Measurements from ENCODE around the gene HLA-DQA1. TPM values are rescaled to one million over a fixed set of nuclear protein-coding genes. Genes with fewer than 3 reads are reported as not detected.

HLA-DQA1 gene
- total and polyA plus RNA-seq, 9 of the 15 experiments (the other 6 are each of a cell fraction or from before 2014, with no cell fraction given) = 0.04 to 0.49 TPM; not detected in 7

DNA sequence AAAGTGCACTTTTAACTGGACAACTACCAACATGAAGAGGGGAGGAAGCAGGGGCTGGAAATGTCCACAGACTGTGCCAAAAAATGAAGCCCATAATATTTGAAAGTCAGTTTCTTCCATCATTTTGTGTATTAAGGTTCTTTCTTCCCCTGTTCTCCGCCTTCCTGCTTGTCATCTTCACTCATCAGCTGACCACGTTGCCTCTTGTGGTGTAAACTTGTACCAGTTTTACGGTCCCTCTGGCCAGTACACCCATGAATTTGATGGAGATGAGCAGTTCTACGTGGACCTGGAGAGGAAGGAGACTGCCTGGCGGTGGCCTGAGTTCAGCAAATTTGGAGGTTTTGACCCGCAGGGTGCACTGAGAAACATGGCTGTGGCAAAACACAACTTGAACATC lies 3.9 kb downstream of the HLA-DQA1 start:
- Histone ChIP-seq H3K36me3 (ENCODE audit: control insufficient read depth, insufficient read depth, low read length) (no peaks in the 10 kb centered on the region), H3K4me1 (replicated peaks in 1 of 2; ENCODE audit: control insufficient read depth in 2 of 2, insufficient read depth in 2 of 2, low read length in 2 of 2) (no peaks in the 10 kb centered on the region), H3K27ac (ENCODE audit: extremely low read depth, low read depth, low read length) (no peak overlapping the region), H3K27me3 (ENCODE audit: control insufficient read depth in 2 of 2, insufficient read depth in 2 of 2, low read length in 2 of 2) (no peaks in the 10 kb centered on the region), H3K9me1 (ENCODE audit: control insufficient read depth, insufficient read depth, low read length) (no peaks in the 10 kb centered on the region), H3K9me3 (replicated peaks; ENCODE audit: control insufficient read depth, insufficient read depth, low read depth, low read length) (no peaks in the 10 kb centered on the region), H4K20me1 (replicated peaks; ENCODE audit: control insufficient read depth, insufficient read depth, low read length) (no peaks in the 10 kb centered on the region), H3K4me2 (ENCODE audit: insufficient read depth, low read length) (no peak overlapping the region), H3K79me2 (ENCODE audit: control insufficient read depth, insufficient read depth, low read length) (no peaks in the 10 kb centered on the region), H3K4me3 (no peak overlapping the region), H3K9ac (ENCODE audit: insufficient read depth in 1 of 2, low read depth in 2 of 2, low read length in 2 of 2) (no peak overlapping the region), H2AFZ (ENCODE audit: low read depth, low read length) (no peak overlapping the region)
- no peak for FAIRE-seq
- ATAC-seq = no peak
- no peak for TF ChIP-seq PRDM10 (IDR thresholded peaks at IDR 0.05; ENCODE audit: partially characterized antibody)
- no peak for TF ChIP-seq ATF1 (CRISPR knock-in tag; IDR thresholded peaks at IDR 0.05)
- TF ChIP-seq ATF1 (tag; IDR thresholded peaks at IDR 0.05) = no peak
- TF ChIP-seq ZNF197 (CRISPR knock-in tag; IDR thresholded peaks at IDR 0.05; ENCODE audit: low read depth) = no peak
- no peak for TF ChIP-seq HDAC3 (IDR thresholded peaks at IDR 0.05; ENCODE audit: borderline replicate concordance, partially characterized antibody)
- no peak for TF ChIP-seq COPS2 (conservative IDR thresholded peaks at IDR 0.05)
- TF ChIP-seq ZFP36 (IDR thresholded peaks at IDR 0.05; ENCODE audit: low read depth, low read length, partially characterized antibody) = no peak
- TF ChIP-seq HEY1 (CRISPR knock-in tag; IDR thresholded peaks at IDR 0.05; ENCODE audit: borderline replicate concordance) = no peak
- TF ChIP-seq, protein P1, sequence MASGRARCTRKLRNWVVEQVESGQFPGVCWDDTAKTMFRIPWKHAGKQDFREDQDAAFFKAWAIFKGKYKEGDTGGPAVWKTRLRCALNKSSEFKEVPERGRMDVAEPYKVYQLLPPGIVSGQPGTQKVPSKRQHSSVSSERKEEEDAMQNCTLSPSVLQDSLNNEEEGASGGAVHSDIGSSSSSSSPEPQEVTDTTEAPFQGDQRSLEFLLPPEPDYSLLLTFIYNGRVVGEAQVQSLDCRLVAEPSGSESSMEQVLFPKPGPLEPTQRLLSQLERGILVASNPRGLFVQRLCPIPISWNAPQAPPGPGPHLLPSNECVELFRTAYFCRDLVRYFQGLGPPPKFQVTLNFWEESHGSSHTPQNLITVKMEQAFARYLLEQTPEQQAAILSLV (tag; IDR thresholded peaks at IDR 0.05) = no peak
- no peak for TF ChIP-seq SMARCA5 (IDR thresholded peaks at IDR 0.05)
- TF ChIP-seq CC2D1A (IDR thresholded peaks at IDR 0.05) = no peak
- no peak for TF ChIP-seq HOMEZ (CRISPR knock-in tag; IDR thresholded peaks at IDR 0.05)
- TF ChIP-seq TRIM25 (IDR thresholded peaks at IDR 0.05; ENCODE audit: borderline replicate concordance) = no peak
- ChIA-PET CTCF (ENCODE audit: low intra/inter-chr PET ratio) (no interaction called here), POLR2A (no interaction called here)
- in situ Hi-C loops (cut with MboI) = no loop called here
- intact Hi-C loops (cut with micrococcal nuclease) = no loop called here
- 5% methylated on average over 3 of the region's 6 CpGs for WGBS (ENCODE audit: insufficient coverage, low coverage, missing lambda C conversion rate)
- DNase-seq (ENCODE audit: extremely low read depth in 1 of 4, low spot score in 3 of 4) = no peak
- BruUV-seq (replicated peaks) = no TSS peak
